T-cell (primary cell): Measurements from ENCODE around the gene BAHD1. TPM values are rescaled to one million over a fixed set of nuclear protein-coding genes. Genes with fewer than 3 reads are reported as not detected.

Experiments used
- ATAC-seq, 4 experiments: fragments of 200-7000 bp in 3 of 4; fragments of 150-1000 bp in 1 of 4; cut with Tn5 transposase; replicated peaks in 1 of 4; 1 replicate in 3 of 4; 2 replicates in 1 of 4; pipeline ENCODE4 v1.10.0; 2021; ENCODE audit warnings: moderate library complexity in 3 of 4, mild to moderate bottlenecking in 2 of 4, moderate number of reproducible peaks in 1 of 4
- CTCF ChIA-PET, 2 donors: fragments of 300-600 bp; sonication (Branson Sonifier 250); formaldehyde crosslinking; loops; one replicate each; lab custom pipeline; 2022; ENCODE audit warnings: antibody characterized with exemption in 2 of 2; lab: Charles Lee
- POLR2A ChIA-PET, 2 donors: fragments of 300-600 bp; sonication (Branson Sonifier 250); formaldehyde crosslinking; loops; one replicate each; lab custom pipeline; 2022; ENCODE audit warnings: antibody characterized with exemption in 2 of 2; lab: Charles Lee
- DNase-seq, 35 experiments: peaks; one replicate each; pipeline versions ENCODE4 v3.0.0 to v3.0.0-alpha.2; 2013 to 2023
- H3K27ac ChIP-seq: one replicate; pipeline ENCODE4 v1.5.1; 2013; ENCODE audit warnings: low read length
- H3K27me3 ChIP-seq, 2 experiments: replicated peaks in 1 of 2; 1 replicate in 1 of 2; 2 replicates in 1 of 2; pipeline versions ENCODE4 v1.6.1 to v1.7.0; 2013; ENCODE audit warnings: low read length in 1 of 2, mixed read lengths in 1 of 2; ENCODE audit not compliant: control insufficient read depth in 2 of 2, insufficient read depth in 2 of 2; ENCODE audit errors: extremely low read depth in 1 of 2
- H3K36me3 ChIP-seq, 2 donors: 1 replicate in 1 of 2; 2 replicates in 1 of 2; pipeline versions ENCODE4 v1.6.1 to v1.7.0; 2013; ENCODE audit warnings: low read length in 1 of 2; ENCODE audit not compliant: control insufficient read depth in 2 of 2, insufficient read depth in 1 of 2; ENCODE audit errors: extremely low read depth in 1 of 2
- H3K4me1 ChIP-seq, 2 experiments: 1 replicate in 1 of 2; 2 replicates in 1 of 2; pipeline versions ENCODE4 v1.6.1 to v1.7.0; 2013; ENCODE audit warnings: low read length in 2 of 2, mixed read lengths in 1 of 2; ENCODE audit not compliant: insufficient read depth in 2 of 2, control insufficient read depth in 1 of 2; ENCODE audit errors: extremely low read depth in 1 of 2
- H3K4me3 ChIP-seq, 2 donors: 1 replicate in 1 of 2; 2 replicates in 1 of 2; pipeline versions ENCODE4 v1.5.1 to v1.7.0; 2013; ENCODE audit warnings: mild to moderate bottlenecking in 2 of 2, low read length in 1 of 2, moderate library complexity in 1 of 2; ENCODE audit not compliant: control insufficient read depth in 1 of 2; ENCODE audit errors: extremely low read depth in 1 of 2
- H3K9me3 ChIP-seq: 2 replicates; pipeline ENCODE4 v1.7.0; 2013
- H3K27ac Mint-ChIP-seq, 2 donors: one replicate each; pipeline ENCODE4 v1.8.0; 2020 to 2021; ENCODE audit warnings: mild to moderate bottlenecking in 2 of 2, mixed read lengths in 2 of 2
- H3K27me3 Mint-ChIP-seq, 2 donors: one replicate each; pipeline ENCODE4 v1.8.0; 2021 to 2022; ENCODE audit warnings: mixed read lengths in 2 of 2
- H3K36me3 Mint-ChIP-seq: one replicate; pipeline ENCODE4 v1.8.0; 2021; ENCODE audit warnings: mixed read lengths
- H3K4me1 Mint-ChIP-seq, 3 donors: one replicate each; pipeline ENCODE4 v1.8.0; 2020 to 2022; ENCODE audit warnings: mixed read lengths in 3 of 3, mild to moderate bottlenecking in 1 of 3
- H3K4me3 Mint-ChIP-seq, 3 donors: one replicate each; pipeline ENCODE4 v1.8.0; 2020 to 2022; ENCODE audit warnings: mild to moderate bottlenecking in 3 of 3, mixed read lengths in 3 of 3, moderate library complexity in 3 of 3
- H3K9me3 Mint-ChIP-seq, 3 donors: one replicate each; pipeline ENCODE4 v1.8.0; 2020 to 2022; ENCODE audit warnings: mixed read lengths in 3 of 3
- WGBS: methylation state at CpG from one replicate; pipeline ENCODE4 v1.1.5; 2013; ENCODE audit warnings: missing lambda C conversion rate; ENCODE audit not compliant: insufficient coverage; 5-methylcytosine and 5-hydroxymethylcytosine counted together
- total RNA-seq, 35 experiments: library from RNA in 6 of 35; stranded (reverse) in 6 of 35; fragments of 120-200 nt in 1 of 35; gene quantifications; one replicate each; pipeline versions ENCODE4 v1.2.1 to v1.2.4 and lab custom pipeline; 2013 to 2026

BAHD1 gene
- total RNA-seq, 5 donors from 2014 or later (not counting 1 experiment from before 2014, with no cell fraction given): 31.1 to 50.9 (median 48.1) TPM

DNA sequence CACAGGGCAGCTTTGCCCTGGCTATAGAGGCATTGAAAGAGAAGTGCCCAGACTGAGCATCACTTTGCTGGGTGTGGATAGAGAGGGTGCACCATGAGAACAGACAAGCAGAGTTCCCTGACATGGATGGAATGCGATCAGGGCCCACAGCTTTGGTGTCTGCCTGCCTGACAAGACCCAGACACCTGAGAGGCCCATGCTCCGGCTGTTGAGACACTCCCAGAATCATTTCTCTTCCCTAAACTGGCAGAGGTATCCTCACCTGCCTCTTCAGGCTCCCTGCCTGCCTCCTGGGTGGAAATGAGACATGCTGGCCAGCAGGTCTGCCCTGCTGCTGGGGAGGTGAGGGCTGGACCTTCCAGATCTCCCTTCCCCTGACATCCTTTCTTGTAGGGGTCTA lies 19.7 kb downstream of the BAHD1 start:
- Mint-ChIP-seq H3K36me3 (peaks cover 8% of the 10 kb centered on the region), H3K4me3 (no peak overlapping the region), H3K27ac (peak overlapping the region in 1 of 2 donors; percentile 48), H3K4me1 (peaks cover 22 to 27% (median 26%) of the 10 kb centered on the region in 3 donors), H3K9me3 (no peaks in the 10 kb centered on the region), H3K27me3 (no peaks in the 10 kb centered on the region)
- WGBS: no CpG with 5 or more reads among the region's 2 CpGs
- no peaks in the 10 kb centered on the region for H3K9me3 ChIP-seq
- ChIA-PET CTCF (no interaction called here), POLR2A (interaction anchor here in 1 of 2 donors (0.8 kb wide), 1 partner anchor 9 kb away, joined by 3 read pairs; no protein-coding TSS in a partner anchor)
- no peak overlapping the region for H3K4me3 ChIP-seq
- H3K36me3 ChIP-seq: peaks cover 34 to 64% of the 10 kb centered on the region in 2 donors
- no peak for DNase-seq
- H3K27me3 ChIP-seq: no peaks in the 10 kb centered on the region
- no peak overlapping the region for H3K27ac ChIP-seq
- no peak for ATAC-seq
- peaks cover 5 to 35% of the 10 kb centered on the region in 2 experiments for H3K4me1 ChIP-seq

DNA sequence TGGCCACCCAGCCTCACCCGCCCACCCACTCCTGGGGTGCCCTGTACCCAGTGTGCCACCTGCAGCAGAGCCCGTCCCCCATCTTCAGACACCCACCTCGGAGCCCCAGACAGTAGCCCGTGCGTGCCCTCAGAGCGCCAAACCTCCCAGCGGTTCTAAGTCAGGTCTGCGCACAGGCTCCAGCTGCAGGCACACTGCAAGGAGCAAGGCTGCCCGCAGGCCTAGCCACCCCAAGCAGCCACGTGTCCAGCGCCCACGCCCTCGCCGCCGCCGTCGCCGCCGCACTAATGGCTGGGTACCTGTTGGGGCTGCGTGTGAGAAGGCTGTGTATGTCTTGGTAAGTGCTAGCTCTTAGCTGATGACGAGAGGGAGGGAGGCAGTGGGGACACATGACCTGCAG lies 21.2 kb downstream of the BAHD1 start:
- Histone ChIP-seq H3K36me3 (peaks cover 39 to 73% of the 10 kb centered on the region in 2 donors), H3K4me3 (no peak overlapping the region), H3K9me3 (no peaks in the 10 kb centered on the region), H3K27ac (no peak overlapping the region), H3K27me3 (no peaks in the 10 kb centered on the region), H3K4me1 (peaks cover 2 to 29% of the 10 kb centered on the region in 2 experiments)
- Mint-ChIP-seq H3K4me3 (no peak overlapping the region), H3K9me3 (no peaks in the 10 kb centered on the region), H3K27ac (no peak overlapping the region), H3K27me3 (no peaks in the 10 kb centered on the region), H3K36me3 (peaks cover 14% of the 10 kb centered on the region), H3K4me1 (peaks cover 15 to 18% (median 17%) of the 10 kb centered on the region in 3 donors)
- 97% methylated on average over 9 of the region's 21 CpGs for WGBS
- ChIA-PET CTCF (no interaction called here), POLR2A (no interaction called here)
- ATAC-seq (no peak), DNase-seq (no peak)

DNA sequence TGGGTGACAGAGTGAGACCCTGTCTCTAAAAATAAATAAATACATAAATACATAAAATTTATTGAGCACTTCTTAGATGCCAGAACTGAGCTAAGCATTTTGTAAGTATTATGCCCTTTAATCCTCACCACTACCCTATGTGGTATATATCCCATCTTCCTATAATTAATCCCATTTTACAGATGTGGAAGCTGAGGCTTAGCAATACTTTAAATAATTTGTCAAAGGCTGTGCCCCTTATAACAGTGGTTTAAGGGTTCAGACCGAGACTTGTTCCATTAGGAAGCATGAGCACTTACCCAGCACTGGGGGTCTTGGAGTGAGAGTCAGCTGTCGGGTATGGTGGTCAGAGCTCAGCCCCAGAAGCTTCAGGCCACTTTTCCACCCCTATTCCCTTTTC lies 22.5 kb downstream of the BAHD1 start:
- WGBS: no CpG with 5 or more reads among the region's 2 CpGs
- POLR2A ChIA-PET: interaction anchor here in 1 of 2 donors (1.1 kb wide), 1 partner anchor 18 kb away, joined by 4 read pairs; no protein-coding TSS in a partner anchor
- ATAC-seq: no peak

DNA sequence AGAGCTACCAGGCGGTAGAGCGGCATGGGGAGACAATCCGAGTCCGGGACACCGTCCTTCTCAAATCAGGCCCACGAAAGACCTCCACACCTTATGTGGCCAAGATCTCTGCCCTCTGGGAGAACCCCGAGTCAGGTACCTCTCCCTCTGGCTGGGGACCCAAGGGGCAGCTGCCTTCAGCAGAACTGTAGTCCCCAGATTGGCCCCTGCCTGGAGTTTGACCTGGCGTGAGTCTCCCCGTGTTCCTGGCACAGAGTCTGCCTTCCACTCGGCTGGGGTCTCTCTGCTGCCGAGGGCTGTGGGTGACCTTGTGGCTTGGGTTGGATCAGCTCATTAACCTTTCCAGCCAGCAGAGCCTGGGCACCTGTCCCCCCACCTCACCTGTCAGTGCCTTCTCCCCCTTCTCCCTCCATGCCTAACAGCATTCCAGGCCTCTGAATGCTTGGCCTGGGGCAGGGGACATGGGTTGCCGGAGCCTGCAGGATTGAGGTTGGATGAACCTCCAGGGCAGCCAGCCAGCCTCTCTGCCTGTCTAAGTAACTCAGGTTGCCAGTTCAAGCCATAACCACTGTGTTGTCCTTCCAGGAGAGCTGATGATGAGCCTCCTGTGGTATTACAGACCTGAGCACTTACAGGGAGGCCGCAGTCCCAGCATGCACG lies 23.3 kb downstream of the BAHD1 start:
- ChIA-PET CTCF (no interaction called here), POLR2A (interaction anchor here in 1 of 2 donors (1.1 kb wide), 1 partner anchor 19 kb away, joined by 4 read pairs; no protein-coding TSS in a partner anchor)
- no peaks in the 10 kb centered on the region for H3K9me3 Mint-ChIP-seq
- H3K36me3 Mint-ChIP-seq: peaks cover 14% of the 10 kb centered on the region
- Histone ChIP-seq H3K4me3 (no peak overlapping the region), H3K27ac (no peak overlapping the region), H3K4me1 (peaks cover 2 to 17% of the 10 kb centered on the region in 2 experiments), H3K9me3 (no peaks in the 10 kb centered on the region), H3K27me3 (no peaks in the 10 kb centered on the region), H3K36me3 (peaks cover 37 to 70% of the 10 kb centered on the region in 2 donors)
- H3K27me3 Mint-ChIP-seq: no peaks in the 10 kb centered on the region
- ATAC-seq (no peak), DNase-seq (no peak)
- peaks cover 10 to 17% (median 12%) of the 10 kb centered on the region in 3 donors for H3K4me1 Mint-ChIP-seq
- WGBS: 98% methylated on average over 11 of the region's 14 CpGs
- no peak overlapping the region for H3K4me3 Mint-ChIP-seq
- H3K27ac Mint-ChIP-seq: peak overlapping the region in 1 of 2 donors; percentile 61

More for the DNA sequence above, 22.5 kb downstream of the BAHD1 start:
- no peak overlapping the region for H3K4me3 ChIP-seq
- DNase-seq: no peak
- H3K27ac Mint-ChIP-seq: no peak overlapping the region
- H3K27me3 Mint-ChIP-seq: no peaks in the 10 kb centered on the region
- H3K4me1 ChIP-seq: peaks cover 2 to 18% of the 10 kb centered on the region in 2 experiments
- no peak overlapping the region for H3K27ac ChIP-seq
- no peaks in the 10 kb centered on the region for H3K9me3 ChIP-seq
- CTCF ChIA-PET: no interaction called here
- peaks cover 14% of the 10 kb centered on the region for H3K36me3 Mint-ChIP-seq
- H3K27me3 ChIP-seq: no peaks in the 10 kb centered on the region
- peaks cover 10 to 17% (median 12%) of the 10 kb centered on the region in 3 donors for H3K4me1 Mint-ChIP-seq
- peaks cover 39 to 76% of the 10 kb centered on the region in 2 donors for H3K36me3 ChIP-seq
- no peaks in the 10 kb centered on the region for H3K9me3 Mint-ChIP-seq
- H3K4me3 Mint-ChIP-seq: no peak overlapping the region

DNA sequence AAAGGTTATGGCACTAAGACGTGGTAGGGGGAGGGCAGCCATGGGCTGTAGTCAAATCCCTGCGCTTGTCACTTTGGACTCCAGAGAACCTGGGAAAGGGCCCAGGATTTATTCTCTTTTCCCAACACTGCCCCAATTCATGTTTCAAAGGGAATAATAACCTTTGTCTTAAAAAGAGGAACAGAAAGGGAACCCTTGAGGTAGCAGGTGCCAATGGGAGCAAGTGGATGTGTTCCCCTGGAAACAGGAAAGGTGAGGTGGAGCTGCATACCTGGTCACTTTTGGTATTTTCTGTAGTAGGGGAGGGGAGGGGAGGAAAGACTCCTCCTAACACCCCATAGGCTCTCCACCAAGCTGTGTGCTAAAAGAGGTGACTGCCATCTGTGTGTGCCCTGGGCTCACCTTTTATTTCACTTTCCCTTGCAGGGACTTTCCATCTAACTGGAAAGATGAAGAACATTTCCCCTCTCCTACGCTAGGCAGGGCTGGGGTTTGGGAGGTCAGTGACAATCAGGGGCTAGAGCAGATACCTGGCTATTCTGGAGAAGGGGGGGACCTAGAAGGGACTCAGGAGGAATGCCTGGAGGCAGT lies 23.9 kb downstream of the BAHD1 start:
- no peaks in the 10 kb centered on the region for H3K27me3 Mint-ChIP-seq
- no peaks in the 10 kb centered on the region for H3K27me3 ChIP-seq
- peaks cover 13 to 14% (median 14%) of the 10 kb centered on the region in 3 donors for H3K4me1 Mint-ChIP-seq
- no CpG with 5 or more reads among the region's 3 CpGs for WGBS
- H3K9me3 Mint-ChIP-seq: no peaks in the 10 kb centered on the region
- H3K36me3 Mint-ChIP-seq: peaks cover 14% of the 10 kb centered on the region
- ATAC-seq (no peak), DNase-seq (no peak)
- H3K36me3 ChIP-seq: peaks cover 37 to 63% of the 10 kb centered on the region in 2 donors
- CTCF ChIA-PET: no interaction called here
- H3K27ac Mint-ChIP-seq: peak overlapping the region in 1 of 2 donors; percentile 61
- POLR2A ChIA-PET: no interaction called here
- no peak overlapping the region for H3K27ac ChIP-seq
- H3K4me3 ChIP-seq: no peak overlapping the region
- peaks cover 2 to 15% of the 10 kb centered on the region in 2 experiments for H3K4me1 ChIP-seq
- H3K4me3 Mint-ChIP-seq: no peak overlapping the region
- no peaks in the 10 kb centered on the region for H3K9me3 ChIP-seq

DNA sequence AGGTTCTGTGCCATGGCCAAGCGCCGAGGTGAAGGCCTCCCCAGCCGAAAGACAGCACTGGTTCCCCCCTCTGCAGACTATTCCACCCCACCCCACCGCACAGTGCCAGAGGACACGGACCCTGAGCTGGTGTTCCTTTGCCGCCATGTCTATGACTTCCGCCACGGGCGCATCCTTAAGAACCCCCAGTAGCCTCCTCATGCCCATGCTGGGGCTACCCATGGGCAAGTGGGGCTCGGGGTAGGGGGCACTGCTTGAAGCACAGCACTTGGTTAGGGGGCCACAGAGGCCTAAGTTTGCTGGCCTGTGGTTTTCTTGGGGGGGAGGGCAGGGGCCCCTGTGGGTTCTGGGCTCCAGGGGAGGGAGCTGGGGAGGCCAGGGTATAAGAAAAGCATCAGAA lies 25.2 kb downstream of the BAHD1 start:
- ChIA-PET POLR2A (interaction anchor here in 1 of 2 donors (0.5 kb wide), 1 partner anchor 445 kb away, joined by 6 read pairs; no protein-coding TSS in a partner anchor), CTCF (no interaction called here)
- H3K36me3 Mint-ChIP-seq: peaks cover 14% of the 10 kb centered on the region

More for the DNA sequence above, 25.2 kb downstream of the BAHD1 start:
- Mint-ChIP-seq H3K4me1 (peaks cover 13 to 18% (median 17%) of the 10 kb centered on the region in 3 donors), H3K27me3 (no peaks in the 10 kb centered on the region), H3K27ac (peak overlapping the region in 1 of 2 donors; percentile 66), H3K4me3 (no peak overlapping the region), H3K9me3 (no peaks in the 10 kb centered on the region)
- no peaks in the 10 kb centered on the region for H3K27me3 ChIP-seq
- WGBS: 100% methylated on average over 6 of the region's 10 CpGs
- DNase-seq: no peak
- no peak overlapping the region for H3K27ac ChIP-seq
- H3K36me3 ChIP-seq: peaks cover 35 to 55% of the 10 kb centered on the region in 2 donors
- H3K9me3 ChIP-seq: no peaks in the 10 kb centered on the region
- H3K4me3 ChIP-seq: no peak overlapping the region
- peaks cover 2 to 22% of the 10 kb centered on the region in 2 experiments for H3K4me1 ChIP-seq
- no peak for ATAC-seq
